Esophagus muscularis mucosa (tissue), 4 donors: Measurements from ENCODE around the gene DHX30. TPM values are rescaled to one million over a fixed set of nuclear protein-coding genes. Genes with fewer than 3 reads are reported as not detected.

Experiments used
- DNase-seq: peaks from one replicate; pipeline ENCODE4 v3.0.0-alpha.2; 2017; ENCODE audit errors: extremely low spot score
- H3K27ac ChIP-seq, 4 donors: fragments of 200-600 bp; sonication (generic); replicated peaks in 1 of 4; 1 replicate in 3 of 4; 2 replicates in 1 of 4; pipeline ENCODE4 v1.5.1; 2016 to 2019; ENCODE audit warnings: mild to moderate bottlenecking in 1 of 4
- H3K27me3 ChIP-seq, 4 donors: fragments of 200-600 bp; sonication (generic); one replicate each; pipeline versions ENCODE4 v1.5.1 to v1.6.0; 2016 to 2019
- H3K36me3 ChIP-seq, 4 donors: fragments of 200-600 bp; sonication (generic); one replicate each; pipeline ENCODE4 v1.5.1; 2016 to 2019
- H3K4me1 ChIP-seq, 4 donors: fragments of 200-600 bp; sonication (generic); one replicate each; pipeline ENCODE4 v1.5.1; 2016 to 2019
- H3K4me3 ChIP-seq, 4 donors: fragments of 200-600 bp; sonication (generic); 1 replicate in 2 of 4; 2 replicates in 2 of 4; pipeline ENCODE4 v1.5.1; 2016 to 2019; ENCODE audit warnings: mild to moderate bottlenecking in 4 of 4, moderate library complexity in 1 of 4
- H3K9me3 ChIP-seq, 4 donors: fragments of 200-600 bp; sonication (generic); 1 replicate in 3 of 4; 2 replicates in 1 of 4; pipeline ENCODE4 v1.5.1; 2016 to 2019
- CTCF ChIP-seq, 3 experiments: fragments of 200-600 bp in 2 of 3; fragments of 450-650 bp in 1 of 3; sonication (generic) in 2 of 3; IDR thresholded peaks; one replicate each; pipeline ENCODE4 v1.5.1; 2017 to 2019; ENCODE audit warnings: antibody characterized with exemption in 3 of 3, mild to moderate bottlenecking in 2 of 3, moderate library complexity in 1 of 3
- EP300 ChIP-seq: sonication (generic); formaldehyde crosslinking; IDR thresholded peaks from one replicate; pipeline ENCODE4 v1.6.1; 2017; ENCODE audit warnings: antibody characterized with exemption
- POLR2A ChIP-seq: fragments of 450-650 bp; IDR thresholded peaks from one replicate; pipeline ENCODE4 v1.6.1; 2017; ENCODE audit warnings: antibody characterized with exemption, moderate library complexity, mild to moderate bottlenecking, low read depth
- POLR2AphosphoS5 ChIP-seq, 2 donors: sonication (generic); formaldehyde crosslinking; IDR thresholded peaks; one replicate each; pipeline ENCODE4 v1.6.1; 2017; ENCODE audit warnings: antibody characterized with exemption in 2 of 2
- WGBS: methylation state at CpG from one replicate; pipeline ENCODE4 v1.1.5; 2018; 5-methylcytosine and 5-hydroxymethylcytosine counted together
- intact Hi-C: fragments of 100-400 bp; cut with DNase I; formaldehyde crosslinking; loops from one replicate; pipeline ENCODE4 v1.15.1; 2023
- total RNA-seq, 4 donors: library from RNA; depleted of rRNA; stranded (reverse); fragments of >200 nt; gene quantifications; one replicate each; pipeline versions ENCODE4 v1.1.0 to v1.2.1, GENCODE V29; 2016

DHX30 gene
- total RNA-seq, 4 donors from 2014 or later, result 54.4 to 99.3 (median 80.0) TPM

GRCh38 chr3:47863391-47864128 is 60.6 kb downstream of the DHX30 start:
- TF ChIP-seq EP300 (no peak), POLR2A (no peak), POLR2AphosphoS5 (IDR thresholded peaks at IDR 0.05) (no peak), CTCF (IDR thresholded peaks at IDR 0.05) (no peak)
- intact Hi-C loops, result no loop called here
- no peaks in the 10 kb centered on the region for H3K9me3 ChIP-seq
- no peak overlapping the region for H3K4me3 ChIP-seq
- H3K27ac ChIP-seq, result no peak overlapping the region
- WGBS, result 79% methylated on average over 12 of the region's 12 CpGs
- DNase-seq, result no peak
- no peaks in the 10 kb centered on the region for H3K4me1 ChIP-seq
- H3K27me3 ChIP-seq, result no peaks in the 10 kb centered on the region
- H3K36me3 ChIP-seq, result peaks cover 41 to 94% (median 86%) of the 10 kb centered on the region in 4 donors

- no peak for DNase-seq
- WGBS, result 47% methylated on average over 3 of the region's 3 CpGs
- H3K27ac ChIP-seq, result no peak overlapping the region
- no peaks in the 10 kb centered on the region for H3K27me3 ChIP-seq
- no peaks in the 10 kb centered on the region for H3K4me1 ChIP-seq
- no peak overlapping the region for H3K4me3 ChIP-seq
- H3K36me3 ChIP-seq, result peaks cover 53 to 94% (median 92%) of the 10 kb centered on the region in 4 donors
- H3K9me3 ChIP-seq, result no peaks in the 10 kb centered on the region
- intact Hi-C loops, result no loop called here
- TF ChIP-seq POLR2A, result no peak
- TF ChIP-seq EP300, result no peak
- TF ChIP-seq POLR2AphosphoS5 (IDR thresholded peaks at IDR 0.05), result no peak
- no peak for TF ChIP-seq CTCF (IDR thresholded peaks at IDR 0.05)
These were observed 62.3 kb downstream of the DHX30 start for GRCh38 chr3:47865192-47865591.

- Histone ChIP-seq H3K27ac (no peak overlapping the region), H3K9me3 (no peaks in the 10 kb centered on the region), H3K4me1 (no peaks in the 10 kb centered on the region), H3K36me3 (peaks cover 76 to 100% (median 99%) of the 10 kb centered on the region in 4 donors), H3K27me3 (no peaks in the 10 kb centered on the region), H3K4me3 (no peak overlapping the region)
- intact Hi-C loops, result no loop called here
- no peak for DNase-seq
- no peak for TF ChIP-seq POLR2AphosphoS5 (IDR thresholded peaks at IDR 0.05)
- TF ChIP-seq EP300, result no peak
- no peak for TF ChIP-seq POLR2A
- TF ChIP-seq CTCF (IDR thresholded peaks at IDR 0.05), result no peak
- 87% methylated on average over 8 of the region's 8 CpGs for WGBS
These were observed 64.6 kb downstream of the DHX30 start for GRCh38 chr3:47867451-47868044.

- H3K36me3 ChIP-seq, result peaks cover 74 to 100% (median 98%) of the 10 kb centered on the region in 4 donors
- no peak for DNase-seq
- TF ChIP-seq POLR2AphosphoS5 (IDR thresholded peaks at IDR 0.05), result no peak
- no peak for TF ChIP-seq CTCF (IDR thresholded peaks at IDR 0.05)
- TF ChIP-seq EP300, result no peak
- no peak for TF ChIP-seq POLR2A
- no peaks in the 10 kb centered on the region for H3K27me3 ChIP-seq
- no peak overlapping the region for H3K27ac ChIP-seq
- intact Hi-C loops, result no loop called here
- no peaks in the 10 kb centered on the region for H3K9me3 ChIP-seq
- 94% methylated on average over 2 of the region's 2 CpGs for WGBS
- H3K4me1 ChIP-seq, result no peaks in the 10 kb centered on the region
- H3K4me3 ChIP-seq, result no peak overlapping the region
These were observed 65.4 kb downstream of the DHX30 start for GRCh38 chr3:47868306-47868705.
